IPS-NIHi7 (cell line): ENCODE results near the gene MAMDC2.

Experiments used
- DNase-seq: peaks from one replicate; pipeline ENCODE4 v3.0.0; 2012; ENCODE audit warnings: mixed read lengths; ENCODE audit errors: extremely low spot score

The MAMDC2 gene

DNA sequence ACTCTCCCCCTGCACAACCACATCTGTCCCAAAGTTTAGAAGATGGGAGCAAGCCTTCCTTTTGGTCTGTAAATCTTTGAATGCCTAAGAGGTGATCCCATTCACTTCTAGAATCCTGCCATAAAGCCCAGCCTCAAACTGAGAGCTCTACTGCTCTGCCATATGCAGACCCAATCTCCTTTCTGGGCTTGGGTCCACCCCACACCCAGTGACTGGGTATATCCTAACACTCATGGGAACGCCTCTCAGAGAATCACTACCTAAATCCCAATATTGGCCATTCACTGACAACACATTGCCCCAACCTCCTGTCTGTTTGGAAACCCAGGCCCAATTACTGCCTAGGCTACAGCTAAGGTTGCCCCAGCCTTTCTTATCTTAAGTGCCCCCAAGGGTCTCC lies 90.7 kb downstream of the MAMDC2 start:
- no peak for DNase-seq

DNA sequence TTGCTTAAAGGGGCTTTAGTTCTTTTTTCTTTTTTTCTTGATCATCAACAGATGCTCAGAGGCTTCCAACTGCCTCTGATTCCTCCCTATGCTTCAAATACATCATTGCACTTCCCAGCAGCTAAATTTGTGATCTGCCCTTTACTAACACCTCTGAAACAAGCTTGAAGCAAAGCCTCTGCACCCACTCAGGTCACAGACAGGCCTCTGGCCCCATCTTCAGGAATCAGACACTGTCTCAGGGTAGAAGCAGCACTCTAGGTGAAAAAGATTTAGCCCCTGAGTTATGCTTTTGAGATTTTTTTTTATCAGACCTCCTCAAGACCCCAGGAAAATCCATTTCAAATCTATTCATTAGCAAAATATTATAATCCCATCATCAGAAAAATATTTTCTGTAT lies 91.5 kb downstream of the MAMDC2 start:
- no peak for DNase-seq

DNA sequence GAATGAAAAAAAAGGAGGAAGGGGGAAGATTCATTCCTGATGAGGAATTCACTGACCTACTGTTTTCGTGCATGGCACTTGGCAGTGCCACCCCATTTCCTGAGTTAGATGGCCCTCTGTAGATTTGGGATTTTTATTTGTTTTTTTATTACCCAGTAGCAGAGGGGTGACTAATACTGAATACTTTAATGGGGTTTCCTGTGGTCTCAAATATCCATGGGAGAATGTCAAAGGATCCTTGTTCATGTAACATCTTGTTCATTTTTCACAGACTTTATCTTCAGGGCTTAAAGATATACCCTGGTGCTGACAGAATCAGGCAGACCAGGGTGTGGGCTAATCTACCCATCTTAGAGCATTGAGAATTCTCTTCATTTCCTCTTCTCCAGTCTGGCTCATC lies 93.0 kb downstream of the MAMDC2 start:
- DNase-seq: no peak

DNA sequence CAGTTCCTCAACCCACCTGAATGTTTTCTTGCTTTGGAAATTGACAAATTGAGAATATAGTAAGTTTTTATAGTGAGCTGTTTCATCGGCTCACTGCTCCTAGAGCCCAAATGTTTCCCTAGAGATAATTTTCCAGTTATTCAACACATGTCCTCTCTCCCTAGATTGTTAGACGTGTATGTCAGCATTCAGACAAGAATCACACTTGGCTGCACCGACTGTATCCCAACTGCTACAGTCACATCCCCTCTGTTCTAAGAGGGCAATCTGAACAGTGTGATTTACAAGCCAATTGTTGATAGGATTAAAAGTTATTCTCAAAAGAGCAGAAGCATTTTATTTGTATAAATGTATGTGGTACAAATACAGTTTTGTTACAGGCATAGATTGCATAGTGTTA lies 93.9 kb downstream of the MAMDC2 start:
- DNase-seq: no peak

DNA sequence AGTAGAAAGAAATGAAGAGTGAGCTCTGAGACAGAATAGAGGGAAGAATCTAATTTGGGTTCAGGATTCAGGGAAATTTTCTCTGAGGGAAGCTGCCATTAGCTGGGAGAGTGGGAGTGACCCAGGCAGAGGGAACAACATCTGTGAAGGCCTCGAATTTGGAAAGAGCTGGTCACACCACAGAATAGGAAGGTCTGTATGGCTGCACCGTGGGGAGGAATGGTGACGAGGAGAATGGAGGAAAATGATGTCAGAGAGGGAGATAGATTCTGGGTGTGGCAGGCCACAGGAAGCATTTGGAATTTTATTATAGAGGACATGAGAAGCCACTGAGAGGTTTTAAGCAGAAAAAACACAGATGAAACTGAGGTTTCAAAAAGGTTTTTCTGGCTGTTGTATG lies 98.5 kb downstream of the MAMDC2 start:
- DNase-seq: no peak

DNA sequence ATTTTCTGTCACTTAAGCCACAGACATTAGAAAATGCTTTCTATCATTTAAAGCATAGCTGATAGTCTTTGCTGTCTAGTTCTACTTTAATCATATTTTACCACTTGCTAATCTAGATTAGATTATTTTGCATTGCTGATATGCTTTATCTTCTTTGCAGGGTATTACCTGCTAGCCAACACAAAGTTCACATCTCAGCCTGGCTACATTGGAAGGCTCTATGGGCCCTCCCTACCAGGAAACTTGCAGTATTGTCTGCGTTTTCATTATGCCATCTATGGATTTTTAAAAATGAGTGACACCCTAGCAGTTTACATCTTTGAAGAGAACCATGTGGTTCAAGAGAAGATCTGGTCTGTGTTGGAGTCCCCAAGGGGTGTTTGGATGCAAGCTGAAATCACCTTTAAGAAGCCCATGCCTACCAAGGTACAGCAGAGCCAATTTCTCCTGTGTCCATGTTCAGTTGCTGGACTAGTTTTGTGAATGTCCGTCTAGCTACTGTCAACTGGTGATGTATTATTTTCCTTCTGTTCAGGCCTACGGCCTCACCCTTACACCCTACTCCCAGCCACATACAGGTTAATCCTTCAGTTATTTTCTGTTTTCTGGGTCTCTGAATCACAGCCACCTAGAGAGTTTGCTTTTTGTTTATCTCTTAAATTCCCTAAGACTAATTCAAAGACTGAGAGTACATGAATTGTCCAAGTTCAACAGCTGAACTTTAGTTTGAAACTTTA lies 99.9 kb downstream of the MAMDC2 start:
- DNase-seq: no peak

DNA sequence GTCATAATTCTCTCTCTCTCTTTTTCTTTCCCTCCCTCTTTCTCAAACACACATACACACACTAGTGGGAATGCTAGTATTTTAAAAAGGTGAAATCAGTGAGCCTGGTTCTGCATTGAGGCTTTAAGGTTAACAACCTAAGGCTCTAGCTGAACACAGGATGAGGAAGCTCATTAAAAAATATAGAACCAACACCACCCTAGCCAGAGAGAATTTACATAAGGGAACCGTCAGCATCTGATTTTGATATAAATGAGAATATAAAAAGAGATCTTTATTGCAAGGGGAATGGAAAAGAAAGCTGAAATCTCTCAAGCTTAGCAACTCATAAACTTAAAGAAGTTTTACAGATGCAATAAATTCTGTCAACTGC lies 100.5 kb downstream of the MAMDC2 start:
- no peak for DNase-seq

DNA sequence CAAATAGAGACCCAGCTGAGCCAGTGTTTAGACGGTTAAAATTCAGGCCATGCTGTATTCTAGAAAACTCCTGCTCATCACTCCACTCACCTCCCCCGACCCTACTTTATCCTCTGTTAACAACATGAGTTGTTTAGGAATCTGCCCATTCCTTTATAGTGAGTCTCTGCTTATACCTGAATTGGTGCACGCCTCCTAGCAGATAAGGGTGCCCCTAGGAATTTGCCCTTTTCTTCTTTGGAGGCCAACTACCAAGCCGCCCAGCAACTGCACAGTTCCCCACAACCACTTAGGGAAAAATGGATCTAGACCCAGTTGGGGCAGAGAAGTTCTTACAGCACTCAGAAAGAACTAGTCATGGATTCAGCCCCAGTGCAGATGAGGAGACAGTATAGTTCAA lies 102.3 kb downstream of the MAMDC2 start:
- DNase-seq: no peak

DNA sequence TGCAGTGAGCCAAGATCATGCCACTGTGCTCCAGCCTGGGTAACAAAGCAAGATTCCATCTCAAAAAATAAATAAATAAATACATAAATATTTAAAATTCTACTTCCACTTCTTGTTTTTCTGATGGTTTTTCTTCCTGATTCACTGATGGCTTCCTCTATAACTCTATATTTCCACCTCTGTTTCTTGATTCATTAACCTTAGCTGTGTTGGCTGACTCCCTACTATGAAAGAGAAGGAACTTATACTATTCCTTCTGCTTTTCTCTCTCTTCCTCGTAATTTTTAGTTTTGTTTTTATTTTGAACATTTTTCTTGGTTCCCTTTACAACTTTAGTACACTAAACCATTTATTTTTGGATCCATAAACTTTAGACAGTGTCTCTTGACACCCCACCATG lies 103.5 kb downstream of the MAMDC2 start:
- no peak for DNase-seq

DNA sequence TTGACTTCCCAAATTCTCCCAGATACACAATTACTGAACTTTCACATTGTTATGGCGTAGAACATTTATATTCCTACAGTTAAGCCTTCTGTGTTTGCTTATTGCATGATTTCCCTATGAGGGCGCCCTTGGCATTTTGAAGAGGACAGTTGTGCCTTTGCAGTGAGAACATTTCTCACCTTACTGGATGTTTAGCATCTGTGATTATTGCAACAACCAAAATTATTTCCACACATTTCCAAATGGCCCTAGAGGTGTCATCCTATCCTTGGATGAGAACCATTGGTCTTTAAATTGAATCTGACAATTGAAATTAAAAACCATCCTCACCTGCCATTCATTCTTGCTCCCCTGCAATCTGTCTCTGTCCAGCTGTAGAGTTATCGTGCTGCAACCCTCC lies 104.0 kb downstream of the MAMDC2 start:
- no peak for DNase-seq

DNA sequence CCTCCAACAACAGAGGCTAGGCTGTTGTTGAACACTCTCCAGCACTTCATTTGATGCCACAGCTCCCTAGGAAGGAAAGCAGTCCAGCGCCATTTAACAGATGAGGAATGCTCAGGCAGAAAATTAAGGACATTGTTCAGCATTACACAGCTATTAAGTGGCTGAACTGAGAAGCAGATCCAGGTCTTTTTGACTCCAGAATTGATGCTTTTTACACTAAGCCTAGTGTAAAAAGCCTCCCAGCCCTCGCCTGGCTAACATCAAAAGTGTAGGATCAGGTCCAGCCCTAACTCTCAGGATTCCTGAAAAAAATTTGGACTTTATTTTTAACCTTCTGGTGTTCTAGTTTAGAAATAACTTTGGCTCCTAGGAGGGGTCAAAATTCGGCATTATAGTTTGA lies 108.7 kb downstream of the MAMDC2 start:
- DNase-seq: no peak

DNA sequence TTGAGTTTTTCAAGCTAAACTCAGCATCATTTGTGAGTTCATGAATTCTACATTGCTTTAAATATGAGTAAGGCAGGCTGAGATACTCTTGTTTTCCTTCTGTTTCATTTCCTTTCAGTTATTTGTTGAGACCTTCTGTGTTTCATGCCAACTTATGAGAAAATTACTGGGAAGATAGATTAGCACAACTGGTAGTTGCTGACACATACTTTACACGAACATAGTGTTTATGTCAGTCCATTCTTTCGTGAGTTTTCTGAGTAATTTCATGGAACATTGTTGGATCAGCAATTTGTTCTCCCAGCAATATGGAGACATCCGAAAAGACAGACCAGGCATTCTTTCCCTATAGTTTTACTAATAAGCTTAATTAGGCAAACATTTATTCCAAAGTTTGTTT lies 113.1 kb downstream of the MAMDC2 start:
- DNase-seq: no peak

DNA sequence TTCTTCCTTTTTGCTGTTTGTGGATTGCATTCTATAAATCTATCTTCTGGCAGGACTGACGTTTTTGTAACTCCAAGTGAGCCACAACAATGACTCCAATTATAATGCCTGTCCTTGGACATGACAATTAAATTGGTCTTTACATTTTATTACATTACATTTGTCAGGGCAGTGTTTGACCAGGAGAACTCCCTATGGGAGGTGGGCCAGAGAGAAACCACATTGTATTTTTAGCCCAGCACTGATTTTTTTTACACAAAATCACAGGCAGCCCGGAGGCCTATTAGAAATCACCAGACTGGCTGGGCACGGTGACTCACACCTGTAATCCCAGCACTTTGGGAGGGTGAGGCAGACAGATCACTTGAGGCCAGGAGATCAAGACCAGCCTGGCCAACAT lies 116.0 kb downstream of the MAMDC2 start:
- DNase-seq: no peak

DNA sequence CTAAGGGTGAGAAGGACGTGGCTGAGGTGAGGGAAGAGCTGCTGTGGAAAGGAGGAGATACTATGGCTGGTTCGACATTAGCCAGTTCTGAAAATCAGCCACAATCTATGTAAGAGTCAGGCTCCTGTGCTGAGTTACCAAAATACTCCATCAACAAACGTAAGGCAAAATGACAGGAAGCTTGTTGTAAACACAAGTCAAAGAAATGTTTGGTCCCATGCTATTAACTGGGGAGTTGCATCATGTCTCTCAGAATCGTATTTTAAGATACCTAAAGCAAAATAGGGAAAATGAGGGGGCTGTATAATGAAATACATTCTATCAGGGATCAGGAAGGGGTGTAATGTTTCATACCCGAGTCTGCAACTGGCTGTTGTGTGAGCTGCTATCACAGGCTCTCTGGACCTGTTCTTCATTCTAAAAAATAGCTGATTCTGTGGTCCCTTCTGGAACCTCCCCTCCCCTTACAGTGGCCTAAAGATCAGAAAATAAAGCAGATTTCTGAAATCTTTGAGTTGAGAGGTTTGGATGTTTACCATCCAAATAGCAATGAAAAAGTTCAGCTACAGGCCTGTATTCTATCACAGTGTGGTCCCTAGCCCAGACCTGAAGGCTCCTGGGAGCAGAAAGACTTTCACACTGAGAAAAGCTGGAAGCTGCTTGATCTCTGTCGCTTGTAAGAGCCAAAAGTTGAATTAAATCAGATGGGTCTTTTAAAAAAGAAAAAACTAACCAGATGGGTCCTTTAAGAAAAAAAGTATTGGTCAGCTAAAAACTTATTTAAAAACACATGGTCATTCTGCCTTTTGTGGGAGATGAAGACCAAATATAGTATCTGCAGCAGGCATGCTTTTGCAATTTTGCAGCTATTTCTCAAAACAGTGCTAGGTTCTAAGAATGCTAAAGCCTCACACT lies 117.3 kb downstream of the MAMDC2 start:
- DNase-seq: no peak

DNA sequence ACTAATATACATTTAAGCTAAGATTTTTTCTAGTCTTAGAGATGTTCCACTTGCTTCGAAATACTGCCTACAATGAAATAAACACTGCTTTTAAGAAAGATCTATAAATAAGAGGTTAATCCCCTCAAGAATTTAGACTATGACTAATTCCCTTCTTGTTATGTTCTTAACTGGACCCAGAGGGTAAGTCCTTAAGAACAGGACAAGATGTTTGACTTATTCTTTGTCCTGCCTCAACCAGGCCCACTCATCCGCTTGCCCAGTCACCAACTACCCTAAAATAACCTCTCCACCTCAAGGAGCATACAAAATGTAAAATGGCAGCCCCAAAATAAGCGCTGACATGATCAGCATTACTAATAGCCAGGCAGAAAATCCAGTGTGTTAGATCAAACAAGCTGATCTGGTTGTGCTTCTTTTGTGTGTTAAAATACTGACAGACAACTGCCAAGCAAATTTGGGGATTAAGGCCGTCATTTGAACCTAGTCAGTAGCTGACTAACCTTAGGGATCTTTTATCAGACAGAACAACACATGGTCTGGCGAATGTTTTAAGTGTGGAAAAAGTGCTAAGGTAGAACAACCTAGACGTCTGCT lies 121.5 kb downstream of the MAMDC2 start:
- DNase-seq: no peak

DNA sequence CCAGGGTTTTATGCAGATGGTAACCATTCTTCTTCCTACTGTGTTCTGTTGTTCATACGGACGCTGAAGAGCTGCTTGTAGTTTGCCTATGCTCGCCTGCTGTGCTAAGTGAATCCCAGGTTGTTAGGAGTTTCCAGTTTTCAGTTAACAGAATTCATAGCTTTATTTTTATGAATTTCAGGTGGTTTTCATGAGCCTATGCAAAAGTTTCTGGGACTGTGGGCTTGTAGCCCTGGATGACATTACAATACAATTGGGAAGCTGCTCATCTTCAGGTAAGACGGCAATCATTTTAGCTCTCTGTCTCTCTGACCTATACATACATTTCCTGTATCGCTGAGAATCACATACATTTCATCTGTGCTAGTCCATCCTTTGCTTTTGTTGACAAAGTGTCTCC lies 124.9 kb downstream of the MAMDC2 start:
- no peak for DNase-seq

DNA sequence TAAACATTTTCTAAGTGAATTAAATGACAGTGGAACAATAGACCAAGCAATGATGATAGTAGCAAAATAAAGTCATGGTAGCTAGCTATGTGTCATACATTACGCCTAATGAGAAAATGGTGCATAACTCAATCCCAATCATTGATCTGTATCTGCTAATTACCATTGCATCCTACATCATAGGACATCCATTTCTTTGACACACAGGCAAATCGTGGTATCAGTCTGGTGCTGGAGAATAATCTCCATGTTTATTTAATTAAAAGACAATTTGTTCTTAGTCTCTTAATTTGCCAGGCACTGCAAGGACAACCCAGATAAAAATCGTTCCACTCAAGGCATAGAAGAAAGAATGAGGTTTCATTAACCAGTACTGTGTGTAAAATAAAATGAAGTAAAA lies 125.6 kb downstream of the MAMDC2 start:
- no peak for DNase-seq

DNA sequence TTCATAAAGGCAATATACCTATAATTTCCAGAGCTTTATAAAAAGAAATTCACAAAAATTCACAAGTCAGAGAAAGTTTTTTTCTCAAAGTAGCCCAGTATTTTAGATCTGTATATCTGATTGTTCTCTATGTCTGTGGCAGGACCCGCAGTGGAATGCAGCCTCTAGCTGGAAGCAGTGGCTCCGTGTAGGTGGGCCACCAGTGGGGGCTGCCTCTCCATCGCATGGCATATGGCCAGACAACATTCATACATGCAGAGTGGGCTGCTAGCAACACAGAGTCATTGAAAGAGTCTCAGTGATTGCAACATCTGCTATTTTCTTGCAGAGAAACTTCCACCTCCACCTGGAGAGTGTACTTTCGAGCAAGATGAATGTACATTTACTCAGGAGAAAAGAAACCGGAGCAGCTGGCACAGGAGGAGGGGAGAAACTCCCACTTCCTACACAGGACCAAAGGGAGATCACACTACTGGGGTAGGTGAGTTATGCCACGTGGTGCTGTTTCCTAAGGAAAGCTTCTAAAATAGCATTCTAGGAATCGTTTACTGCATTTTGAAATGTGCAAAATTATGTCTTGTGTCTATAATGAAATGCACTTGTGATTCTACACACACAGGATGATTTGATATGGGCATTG lies 126.6 kb downstream of the MAMDC2 start:
- no peak for DNase-seq

DNA sequence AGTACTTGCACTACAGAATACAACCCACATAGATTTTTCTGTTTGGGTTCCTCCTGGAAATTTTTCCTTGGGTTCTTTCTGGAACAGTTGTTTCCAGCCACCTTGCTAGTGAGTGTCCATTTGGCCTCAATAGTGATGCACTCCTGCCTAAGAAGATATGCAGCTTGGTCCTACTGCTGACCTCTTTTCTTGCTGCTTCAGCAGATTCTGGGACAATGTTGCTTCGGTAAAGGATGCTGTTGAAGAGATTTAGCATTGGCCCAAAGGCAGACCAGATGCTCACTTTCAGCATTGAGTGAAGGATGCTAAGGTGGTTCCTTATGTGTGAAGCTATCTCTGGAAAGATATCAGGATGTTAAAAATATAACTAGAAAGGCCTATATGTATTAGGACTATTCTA lies 128.9 kb downstream of the MAMDC2 start:
- DNase-seq: no peak

DNA sequence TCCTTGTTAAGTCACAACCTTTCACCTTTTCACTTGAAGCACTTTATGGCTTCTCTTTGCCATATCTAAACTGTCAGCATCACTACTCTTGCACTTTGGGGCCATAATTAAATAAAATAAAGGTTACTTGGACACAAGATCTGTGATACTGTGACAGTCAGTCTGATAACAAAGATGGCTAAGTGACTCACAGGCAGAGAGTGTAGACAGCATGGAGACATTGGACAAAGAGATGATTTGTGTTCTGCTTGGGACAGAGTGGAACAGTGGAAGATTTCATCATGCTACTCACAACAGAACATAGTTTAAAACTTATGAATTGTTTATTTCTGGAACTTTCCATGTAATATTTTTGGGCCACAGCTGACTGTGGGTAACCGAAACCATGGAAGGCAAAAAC lies 133.5 kb downstream of the MAMDC2 start:
- no peak for DNase-seq

DNA sequence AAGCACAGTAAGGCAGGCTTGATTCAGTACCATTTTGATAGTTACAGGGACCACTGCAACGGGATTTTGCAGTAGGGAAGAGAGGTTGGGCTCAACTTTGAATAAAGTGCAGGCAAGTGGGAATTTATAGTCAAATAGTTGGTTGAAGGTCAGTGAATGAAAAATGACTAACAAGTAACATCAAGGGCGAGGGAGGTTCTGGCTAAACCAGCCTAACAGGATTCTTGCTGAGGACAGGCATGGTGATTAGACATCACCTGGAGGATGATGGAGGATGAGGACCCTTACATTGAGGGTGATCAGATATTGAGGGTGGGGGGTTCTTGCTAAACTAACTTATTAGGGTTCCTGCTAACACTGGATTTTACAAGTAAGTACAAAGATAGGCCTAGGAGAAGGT lies 149.1 kb downstream of the MAMDC2 start:
- no peak for DNase-seq

DNA sequence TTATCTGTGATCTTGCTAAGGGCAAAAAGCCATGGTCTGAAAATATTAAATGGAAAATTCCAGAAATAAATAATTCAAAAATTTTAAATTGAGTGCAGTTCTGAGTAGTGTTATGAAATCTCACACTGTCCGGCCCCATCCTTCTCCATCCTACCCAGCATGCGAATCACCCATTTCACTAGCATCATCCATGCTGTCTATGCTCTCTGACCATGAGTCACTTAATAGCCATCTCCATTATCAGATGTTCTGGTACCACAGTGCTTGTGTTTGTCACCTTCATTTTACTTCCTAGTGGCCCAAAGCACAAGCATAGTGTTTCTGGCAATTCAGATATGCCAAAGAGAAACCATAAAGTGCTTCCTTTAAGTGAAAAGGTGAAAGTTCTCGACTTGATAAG lies 151.8 kb downstream of the MAMDC2 start:
- DNase-seq: no peak
